GM21390 (cell line): Measurements from ENCODE around the gene RXFP1.
"Not testable (repeated sequence)": the region's sequence is repeated elsewhere in the genome, so short reads cannot be mapped to it uniquely, and the experiment has no call there.

Source experiments
- ATAC-seq: cut with Tn5 transposase; IDR thresholded peaks from one replicate; pipeline ENCODE4 v1.9.1; 2021; ENCODE audit not compliant: unreplicated experiment

RXFP1 gene

DNA sequence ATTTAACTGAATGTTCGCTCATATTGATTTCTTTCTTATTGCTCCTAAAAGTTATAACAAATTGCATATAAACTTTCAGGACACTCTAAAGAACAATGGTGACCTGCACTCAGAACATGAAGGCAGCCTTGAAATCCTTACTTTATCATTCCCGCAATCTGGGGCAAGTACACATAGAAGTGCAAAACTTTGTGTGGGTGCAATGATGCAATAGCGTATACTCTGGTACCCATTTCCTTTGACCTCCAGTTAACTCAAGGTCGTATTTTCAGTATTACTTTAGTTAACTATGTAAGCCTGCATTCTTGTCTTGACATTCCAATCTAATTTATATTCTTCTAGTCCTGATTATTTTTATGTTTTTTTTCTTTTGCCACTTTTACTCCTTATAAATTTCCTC, 85.3 kb downstream of the RXFP1 start:
- ATAC-seq: no peak

GRCh38 chr4:158609116-158609515, 87.4 kb downstream of the RXFP1 start:
- no peak for ATAC-seq

GRCh38 chr4:158610790-158611189, 89.1 kb downstream of the RXFP1 start:
- ATAC-seq: peak; percentile 98

DNA sequence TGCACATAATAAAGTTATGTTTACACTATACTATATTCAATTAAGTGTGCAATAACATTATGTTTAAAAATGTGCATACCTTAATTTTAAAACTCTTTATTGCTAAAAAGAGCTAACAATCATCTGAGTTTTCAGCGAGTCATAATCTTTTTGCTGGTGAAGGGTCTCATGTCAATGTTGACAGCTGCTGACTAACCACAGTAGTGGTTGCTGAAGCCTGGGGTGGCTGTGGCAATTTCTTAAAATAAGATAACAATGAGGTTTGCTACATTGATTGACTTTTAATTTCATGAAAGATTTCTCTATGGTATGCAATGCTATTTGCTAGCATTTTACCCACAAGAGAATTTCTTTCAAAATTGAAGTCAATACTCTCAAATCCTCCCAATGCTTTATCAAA, 91.4 kb downstream of the RXFP1 start:
- no peak for ATAC-seq

GRCh38 chr4:158617956-158618355, 96.3 kb downstream of the RXFP1 start:
- ATAC-seq: no peak

DNA sequence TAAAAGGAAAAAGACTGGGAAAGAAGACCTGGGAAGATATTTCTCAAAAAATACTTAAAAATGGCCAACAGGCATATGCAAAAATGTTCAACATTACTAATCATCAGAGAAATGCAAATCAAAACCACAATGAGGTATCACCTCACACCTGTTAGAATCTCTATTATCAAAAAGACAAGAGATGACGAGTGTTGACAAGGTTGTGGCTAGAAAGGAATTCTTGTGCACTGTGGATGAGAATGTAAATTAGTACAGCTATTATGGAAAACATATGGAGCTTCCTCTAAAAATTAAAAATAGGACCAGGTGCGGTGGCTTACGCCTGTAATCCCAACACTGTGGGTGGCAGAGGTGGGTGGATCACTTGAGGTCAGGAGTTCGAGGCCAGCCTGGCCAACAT, 100.0 kb downstream of the RXFP1 start:
- no peak for ATAC-seq

- ATAC-seq: no peak
Measured at GRCh38 chr4:158622251-158622650, 100.6 kb downstream of the RXFP1 start.

DNA sequence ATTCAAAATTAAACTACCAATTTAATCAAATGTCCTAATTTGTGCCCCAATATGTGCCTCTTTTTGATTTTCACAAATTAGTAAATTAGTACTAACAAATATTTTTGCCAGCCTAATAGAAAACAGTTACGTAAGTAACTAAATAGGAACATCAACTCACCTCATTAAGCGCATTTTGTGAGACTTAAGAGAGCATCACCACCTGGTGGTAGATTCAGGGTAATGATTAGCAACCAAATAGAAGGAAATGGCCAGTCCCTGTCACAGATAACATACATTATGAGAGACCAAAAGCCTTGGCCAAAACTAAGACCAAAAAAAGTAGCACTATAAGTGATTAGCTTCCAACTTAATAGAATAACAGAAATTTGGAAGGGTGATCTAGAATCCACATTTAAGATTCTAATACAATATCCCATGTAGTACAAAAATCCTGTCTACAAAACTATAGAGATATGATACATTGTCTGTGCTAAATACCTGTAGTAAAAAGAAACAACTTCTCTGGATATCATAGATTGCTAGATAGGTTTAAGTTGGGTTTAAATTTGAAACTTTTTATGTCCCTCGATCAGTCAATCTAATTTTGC, 103.3 kb downstream of the RXFP1 start:
- ATAC-seq: peak; percentile 96

- ATAC-seq: no peak
Measured at GRCh38 chr4:158625544-158625943, 103.9 kb downstream of the RXFP1 start.

DNA sequence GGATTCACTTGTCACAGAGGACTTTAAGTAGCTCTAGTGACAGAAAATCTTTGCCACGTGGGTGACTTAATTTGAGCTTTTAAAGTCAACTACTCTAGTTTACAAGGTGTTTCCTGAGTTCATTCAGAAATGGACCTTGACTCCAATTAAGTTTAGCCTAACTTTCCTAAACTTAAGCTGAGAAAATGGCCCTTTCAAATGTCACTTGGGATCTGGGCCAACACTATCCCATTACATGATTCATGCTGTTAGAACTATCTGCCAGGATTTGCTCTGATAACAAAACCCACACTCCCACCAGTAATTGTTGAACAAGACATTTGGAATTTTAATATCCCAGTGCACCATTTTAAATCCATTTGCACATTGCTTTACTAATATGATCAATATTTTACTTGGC, 109.2 kb downstream of the RXFP1 start:
- ATAC-seq: no peak

- no peak for ATAC-seq
Measured at GRCh38 chr4:158636619-158637018, 114.9 kb downstream of the RXFP1 start.

DNA sequence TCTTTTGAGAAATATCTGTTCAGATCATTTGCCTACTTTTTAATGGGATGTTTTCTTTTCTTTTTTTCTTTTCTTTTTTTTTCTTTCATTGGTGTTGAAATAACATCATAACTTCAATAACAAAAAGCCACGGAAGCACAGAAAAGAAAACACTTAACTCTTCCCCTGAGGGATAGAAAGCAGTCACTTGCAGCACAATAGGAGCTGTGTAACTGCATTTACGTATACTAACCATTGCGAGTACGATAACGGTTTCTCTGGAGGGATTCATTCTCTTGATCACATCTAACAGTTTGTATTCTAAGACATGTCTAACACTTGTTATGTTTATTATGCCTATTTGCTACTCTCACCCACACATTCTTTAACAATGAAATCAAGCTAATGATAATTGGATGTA, 122.7 kb downstream of the RXFP1 start:
- ATAC-seq: no peak

- no peak for ATAC-seq
Measured at GRCh38 chr4:158644760-158645159, 123.1 kb downstream of the RXFP1 start.

GRCh38 chr4:158649111-158649680, 127.5 kb downstream of the RXFP1 start:
- ATAC-seq: no peak

- ATAC-seq: no peak
Measured at GRCh38 chr4:158652920-158653319, 131.2 kb downstream of the RXFP1 start.

DNA sequence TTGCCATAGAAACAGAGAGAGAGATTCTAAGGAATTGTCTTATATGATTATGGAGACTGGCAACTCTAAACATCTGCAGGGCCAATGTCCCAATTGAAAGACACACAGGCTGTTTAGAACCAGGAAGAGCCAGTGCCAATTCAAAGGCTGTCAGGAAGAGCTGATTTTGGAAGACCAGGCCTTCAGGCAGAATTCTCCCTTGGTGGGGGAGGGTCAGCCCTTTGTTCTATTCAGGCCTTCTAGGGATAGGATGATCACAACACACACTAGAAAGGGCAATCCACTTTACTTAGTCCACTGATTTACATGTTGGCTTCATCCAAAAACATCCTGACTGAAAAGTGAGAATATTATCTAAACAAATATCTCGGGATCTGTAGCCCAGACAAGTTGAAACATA, 134.8 kb downstream of the RXFP1 start:
- no peak for ATAC-seq

- no peak for ATAC-seq
Measured at GRCh38 chr4:158657291-158657690, 135.6 kb downstream of the RXFP1 start.

GRCh38 chr4:158663255-158663654, 141.6 kb downstream of the RXFP1 start:
- ATAC-seq: not testable (repeated sequence)

DNA sequence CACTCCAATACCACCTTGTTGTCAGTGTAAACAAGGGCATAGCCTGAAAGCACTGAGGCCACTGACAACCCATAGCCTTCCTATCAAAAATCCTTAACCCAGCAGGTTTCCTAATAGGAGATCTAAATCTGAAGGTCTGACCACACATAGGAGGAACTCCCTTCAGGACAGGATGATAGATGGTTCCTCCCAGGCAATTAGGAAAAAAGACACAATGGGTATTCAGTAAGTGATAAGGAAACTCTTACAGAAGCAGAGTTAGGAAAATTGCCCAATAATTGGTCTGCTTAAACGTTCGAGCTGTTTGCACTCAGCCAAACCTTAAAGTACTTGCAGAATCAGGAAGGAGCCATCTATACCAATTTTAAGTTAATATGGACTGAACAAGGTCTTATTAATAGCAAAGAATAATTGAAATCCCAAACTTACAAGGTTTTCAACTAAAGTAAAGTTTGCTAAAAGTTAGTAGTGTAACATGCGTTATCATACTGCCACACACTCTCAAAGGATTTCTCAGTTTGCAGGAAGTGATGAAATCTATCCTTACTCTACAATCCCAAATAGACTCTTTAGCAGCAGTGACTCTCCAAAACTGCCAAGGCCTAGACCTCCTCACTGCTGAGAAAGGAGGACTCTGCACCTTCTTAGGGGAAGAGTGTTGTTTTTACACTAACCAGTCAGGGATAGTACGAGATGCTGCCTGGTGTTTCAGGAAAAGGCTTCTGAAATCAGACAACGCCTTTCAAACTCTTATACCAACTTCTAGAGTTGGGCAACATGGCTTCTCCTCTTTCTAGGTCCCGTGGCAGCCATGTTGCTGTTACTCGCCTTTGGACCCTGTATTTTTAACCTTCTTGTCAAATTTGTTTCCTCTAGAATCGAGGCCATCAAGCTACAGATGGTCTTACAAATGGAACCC, 142.3 kb downstream of the RXFP1 start:
- not testable (repeated sequence) for ATAC-seq

- ATAC-seq: no peak
Measured at GRCh38 chr4:158664806-158665205, 143.1 kb downstream of the RXFP1 start.

GRCh38 chr4:158666892-158667291, 145.2 kb downstream of the RXFP1 start:
- no peak for ATAC-seq

DNA sequence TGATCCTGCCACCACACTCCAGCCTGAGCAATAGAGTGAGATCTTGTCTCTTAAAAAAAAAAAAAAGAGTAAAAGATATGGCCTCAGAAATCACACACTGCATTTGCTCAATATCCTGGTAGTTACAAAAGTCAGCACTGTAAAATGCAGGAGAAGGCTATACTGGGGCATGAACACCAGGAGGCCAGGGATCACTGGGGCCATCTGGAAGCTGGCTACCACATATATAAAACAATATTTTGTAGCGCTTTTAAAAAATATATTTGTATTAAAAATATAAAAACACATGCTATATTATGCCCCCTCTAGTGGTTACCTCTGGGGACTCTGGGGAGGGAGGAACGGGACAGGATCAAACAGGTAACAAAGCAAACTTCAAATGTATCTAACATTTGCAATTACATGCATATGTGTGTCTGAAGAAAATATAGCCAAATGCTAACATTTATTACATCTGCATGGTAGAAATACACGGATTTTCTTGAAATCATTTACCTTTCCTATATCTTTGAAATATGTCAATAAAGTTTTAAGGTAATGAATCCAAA, 146.0 kb downstream of the RXFP1 start:
- no peak for ATAC-seq
